Measurements from ENCODE around the gene IGLL5.

The IGLL5 gene

DNA sequence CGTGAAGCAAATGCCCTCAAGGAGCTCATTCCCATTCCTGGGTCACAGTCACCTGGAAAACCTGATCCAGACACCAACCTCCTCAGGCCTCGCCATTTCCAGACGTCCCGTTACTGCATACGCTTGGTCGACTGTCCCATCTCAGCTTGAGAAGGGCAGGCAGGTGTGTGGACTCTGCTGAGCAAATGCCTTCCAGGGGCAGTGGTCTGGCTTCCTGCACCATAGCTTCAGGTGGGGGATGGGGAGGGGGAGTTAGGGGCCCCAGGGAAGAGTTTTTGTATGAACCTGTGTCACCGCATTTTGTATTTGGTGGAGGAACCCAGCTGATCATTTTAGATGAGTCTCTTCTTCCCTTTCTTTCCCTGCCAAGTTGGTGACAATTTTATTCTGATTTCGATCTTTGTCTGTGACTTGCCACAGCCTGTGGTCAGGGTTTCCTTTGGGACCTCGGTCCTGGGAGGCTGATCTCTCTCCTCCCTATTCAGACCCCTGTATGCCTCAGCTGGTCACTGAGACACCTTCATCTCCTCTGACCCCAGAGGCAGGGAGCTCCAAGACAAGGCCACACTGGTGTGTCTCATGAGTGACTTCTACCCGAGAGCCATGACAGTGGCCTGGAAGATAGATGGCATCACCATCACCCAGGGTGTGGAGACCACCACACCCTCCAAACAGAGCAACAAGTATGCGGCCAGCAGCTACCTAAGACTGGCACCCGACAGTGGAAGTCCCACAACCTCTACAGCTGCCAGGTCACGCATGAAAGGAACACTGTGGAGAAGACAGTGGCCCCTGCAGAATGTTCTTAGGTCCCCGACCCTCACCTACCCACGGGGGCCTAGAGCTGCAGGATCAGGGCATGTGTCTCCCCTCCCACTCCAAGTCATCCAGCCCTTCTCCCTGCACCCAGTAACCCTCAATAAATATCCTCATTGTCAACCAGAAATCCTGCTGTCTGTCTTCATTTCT is 22.9 kb downstream of the IGLL5 start:
- no peak for DNase-seq (ENCODE audit: extremely low spot score)
- POLR2A ChIA-PET, result no interaction called here

DNA sequence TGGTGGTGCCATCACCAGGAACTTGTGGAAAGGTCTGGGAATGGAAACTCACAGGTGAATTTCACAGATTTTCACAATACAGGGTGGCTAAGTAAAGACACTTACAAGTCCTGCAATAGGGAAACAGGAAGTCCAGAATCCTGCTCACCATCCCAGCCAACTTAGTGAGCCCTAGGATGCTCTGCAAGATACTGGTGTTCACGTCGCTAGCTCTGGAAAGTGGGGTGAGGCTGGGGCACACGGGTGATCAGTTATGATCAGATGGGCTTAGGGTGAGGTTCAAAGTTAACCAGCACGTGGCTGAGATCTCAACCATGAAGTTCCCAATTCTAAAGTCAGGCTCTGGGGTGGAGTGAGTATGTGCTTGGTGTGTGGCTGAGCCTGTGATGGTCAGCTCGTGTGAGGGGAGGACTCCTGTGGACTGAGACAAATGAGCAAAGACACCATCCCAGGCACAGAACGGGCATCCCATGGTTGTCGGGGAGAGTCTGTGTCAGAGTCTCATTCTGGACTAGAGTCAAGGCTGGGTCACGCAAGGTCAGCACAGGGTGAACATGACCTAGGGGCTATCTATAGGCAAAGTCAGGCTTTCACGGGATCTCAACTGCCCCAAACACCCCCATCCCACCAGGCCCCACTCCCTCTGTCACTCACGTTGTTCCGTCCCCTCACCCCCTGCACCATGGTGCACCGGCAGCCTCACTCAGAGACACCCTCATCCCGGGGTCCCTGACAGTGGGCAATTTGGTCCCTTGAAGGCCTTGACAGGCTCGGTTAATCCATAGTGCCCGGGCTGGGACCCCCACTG is 23.9 kb downstream of the IGLL5 start:
- TF ChIP-seq ZNF384 (IDR thresholded peaks at IDR 0.05), result no peak
- no peak for TF ChIP-seq ELF4 (IDR thresholded peaks at IDR 0.05)
- TF ChIP-seq FOXK2 (IDR thresholded peaks at IDR 0.05), result no peak
- TF ChIP-seq BHLHE40 (IDR thresholded peaks at IDR 0.05; ENCODE audit: borderline replicate concordance), result no peak
- no peak for TF ChIP-seq HDGF (IDR thresholded peaks at IDR 0.05; ENCODE audit: borderline replicate concordance)
- no peak for TF ChIP-seq LEF1 (IDR thresholded peaks at IDR 0.05; ENCODE audit: borderline replicate concordance)
- no peak for TF ChIP-seq TARDBP (IDR thresholded peaks at IDR 0.05)
- TF ChIP-seq ARNT (IDR thresholded peaks at IDR 0.05), result no peak
- TF ChIP-seq FOXM1 (IDR thresholded peaks at IDR 0.05; ENCODE audit: borderline replicate concordance), result no peak
- no peak for TF ChIP-seq L3MBTL2 (conservative IDR thresholded peaks at IDR 0.05)
- TF ChIP-seq CTBP1 (IDR thresholded peaks at IDR 0.05; ENCODE audit: borderline replicate concordance), result no peak
- TF ChIP-seq, protein P1, sequence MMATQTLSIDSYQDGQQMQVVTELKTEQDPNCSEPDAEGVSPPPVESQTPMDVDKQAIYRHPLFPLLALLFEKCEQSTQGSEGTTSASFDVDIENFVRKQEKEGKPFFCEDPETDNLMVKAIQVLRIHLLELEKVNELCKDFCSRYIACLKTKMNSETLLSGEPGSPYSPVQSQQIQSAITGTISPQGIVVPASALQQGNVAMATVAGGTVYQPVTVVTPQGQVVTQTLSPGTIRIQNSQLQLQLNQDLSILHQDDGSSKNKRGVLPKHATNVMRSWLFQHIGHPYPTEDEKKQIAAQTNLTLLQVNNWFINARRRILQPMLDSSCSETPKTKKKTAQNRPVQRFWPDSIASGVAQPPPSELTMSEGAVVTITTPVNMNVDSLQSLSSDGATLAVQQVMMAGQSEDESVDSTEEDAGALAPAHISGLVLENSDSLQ (IDR thresholded peaks at IDR 0.05), result no peak
- no peak for TF ChIP-seq SP1 (IDR thresholded peaks at IDR 0.05)
- TF ChIP-seq NFRKB (IDR thresholded peaks at IDR 0.05), result no peak
- no peak for TF ChIP-seq FOXA1 (IDR thresholded peaks at IDR 0.05)
- ChIA-PET POLR2A (no interaction called here), CTCF (no interaction called here)
- DNase-seq (ENCODE audit: extremely low spot score), result no peak

More for the DNA sequence above, 22.9 kb downstream of the IGLL5 start:
- CTCF ChIA-PET, result no interaction called here
- no peak for TF ChIP-seq TARDBP (IDR thresholded peaks at IDR 0.05)

DNA sequence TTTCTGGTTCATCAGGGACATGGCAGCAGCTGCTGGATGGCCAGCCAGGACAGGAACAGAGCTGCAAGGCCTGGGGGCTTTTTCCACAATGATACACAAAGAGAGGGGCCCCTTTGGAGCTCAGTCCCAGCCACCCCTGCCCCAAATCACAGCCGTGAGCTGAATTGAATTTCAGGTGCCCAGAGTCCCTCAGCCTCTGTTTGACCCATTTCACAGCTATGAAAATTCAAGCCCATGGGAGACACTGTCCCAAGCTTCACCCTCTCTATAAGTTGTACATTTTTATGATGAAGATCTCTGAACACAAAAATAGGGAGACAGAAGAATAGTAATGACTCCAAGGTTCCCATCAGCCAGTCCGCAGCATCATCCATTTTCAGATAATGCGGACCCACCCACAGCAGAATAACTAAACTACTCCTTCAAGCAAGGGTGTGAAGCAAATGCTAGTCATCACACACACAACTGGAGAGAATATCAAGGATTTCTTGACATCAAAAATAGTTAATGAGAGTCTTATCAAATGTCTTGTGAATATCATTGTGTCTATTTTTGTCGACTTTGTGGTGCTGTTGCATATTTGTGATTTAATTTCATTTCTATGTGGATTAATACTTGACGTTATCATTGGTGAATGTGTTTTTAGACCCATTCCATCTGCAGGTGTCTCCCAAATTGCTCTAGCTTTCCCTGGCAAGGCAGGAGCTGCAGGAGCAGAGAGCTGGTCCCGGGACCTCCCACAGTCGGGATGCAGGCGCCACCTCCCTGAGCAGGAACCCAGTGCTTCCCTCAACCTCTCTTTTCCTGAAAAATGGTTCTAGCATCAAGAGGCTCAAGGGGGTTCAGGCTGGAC is 24.7 kb downstream of the IGLL5 start:
- CTCF ChIA-PET, result no interaction called here
- POLR2A ChIA-PET, result no interaction called here
- TF ChIP-seq, protein P1 (IDR thresholded peaks at IDR 0.05), result no peak
- no peak for TF ChIP-seq FOXK2 (IDR thresholded peaks at IDR 0.05)
- TF ChIP-seq TARDBP (IDR thresholded peaks at IDR 0.05), result no peak
- TF ChIP-seq FOXM1 (IDR thresholded peaks at IDR 0.05; ENCODE audit: borderline replicate concordance), result no peak
- TF ChIP-seq ELF4 (IDR thresholded peaks at IDR 0.05), result no peak
- DNase-seq (ENCODE audit: extremely low spot score), result no peak

DNA sequence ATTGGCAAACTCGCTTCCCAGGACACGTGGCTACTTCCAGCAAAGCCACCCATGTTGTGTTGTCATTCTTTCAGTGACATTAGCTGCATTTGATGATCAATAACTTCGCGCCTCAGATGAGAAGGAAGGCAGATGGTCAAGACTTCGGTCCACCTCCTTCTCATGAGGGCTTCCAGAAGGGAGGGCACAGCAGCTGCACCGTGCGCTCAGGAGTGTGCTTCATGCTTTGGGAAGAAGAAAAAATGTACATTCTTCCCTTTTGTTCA is 25.3 kb downstream of the IGLL5 start:
- TF ChIP-seq CTBP1 (IDR thresholded peaks at IDR 0.05; ENCODE audit: borderline replicate concordance) (no peak), SP1 (IDR thresholded peaks at IDR 0.05) (no peak), FOXM1 (IDR thresholded peaks at IDR 0.05; ENCODE audit: borderline replicate concordance) (no peak), TARDBP (IDR thresholded peaks at IDR 0.05) (no peak), NFRKB (IDR thresholded peaks at IDR 0.05) (no peak), LEF1 (IDR thresholded peaks at IDR 0.05; ENCODE audit: borderline replicate concordance) (no peak), ELF4 (IDR thresholded peaks at IDR 0.05) (no peak), L3MBTL2 (conservative IDR thresholded peaks at IDR 0.05) (no peak), ZNF384 (IDR thresholded peaks at IDR 0.05) (no peak), ARNT (IDR thresholded peaks at IDR 0.05) (no peak), FOXK2 (IDR thresholded peaks at IDR 0.05) (no peak), SUZ12 (IDR thresholded peaks at IDR 0.05) (no peak), HDGF (IDR thresholded peaks at IDR 0.05; ENCODE audit: borderline replicate concordance) (no peak)
- TF ChIP-seq, protein P1 (IDR thresholded peaks at IDR 0.05), result no peak
- POLR2A ChIA-PET, result no interaction called here
- DNase-seq (ENCODE audit: extremely low spot score), result no peak
- CTCF ChIA-PET, result no interaction called here

DNA sequence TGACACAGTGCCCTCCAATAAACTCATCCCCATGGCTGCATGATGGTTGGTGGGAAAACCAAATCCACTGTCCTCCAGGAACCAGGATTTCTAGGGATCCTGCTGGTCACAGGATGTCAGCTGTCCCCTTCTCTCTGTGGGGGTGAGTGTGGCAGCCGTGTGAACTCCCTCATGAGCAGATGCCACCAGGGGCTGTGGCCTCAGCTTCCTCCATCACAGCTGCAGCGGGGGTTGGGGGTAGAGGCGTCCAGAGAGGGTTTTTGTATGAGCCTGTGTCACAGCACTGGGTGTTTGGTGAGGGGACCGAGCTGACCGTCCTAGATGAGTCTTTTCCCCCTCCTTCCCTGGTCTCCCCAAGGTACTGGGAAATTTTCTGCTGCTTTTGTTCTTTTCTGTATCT is 26.4 kb downstream of the IGLL5 start:
- ChIA-PET POLR2A (no interaction called here), CTCF (no interaction called here)
- TF ChIP-seq LEF1 (IDR thresholded peaks at IDR 0.05; ENCODE audit: borderline replicate concordance) (no peak), NFRKB (IDR thresholded peaks at IDR 0.05) (no peak), SP1 (IDR thresholded peaks at IDR 0.05) (no peak), FOXM1 (IDR thresholded peaks at IDR 0.05; ENCODE audit: borderline replicate concordance) (no peak), ELF4 (IDR thresholded peaks at IDR 0.05) (no peak), SUZ12 (IDR thresholded peaks at IDR 0.05) (no peak), L3MBTL2 (conservative IDR thresholded peaks at IDR 0.05) (no peak), HDGF (IDR thresholded peaks at IDR 0.05; ENCODE audit: borderline replicate concordance) (no peak), ZNF384 (IDR thresholded peaks at IDR 0.05) (no peak), FOXK2 (IDR thresholded peaks at IDR 0.05) (no peak), CTBP1 (IDR thresholded peaks at IDR 0.05; ENCODE audit: borderline replicate concordance) (no peak), FOXA1 (IDR thresholded peaks at IDR 0.05) (no peak), TARDBP (IDR thresholded peaks at IDR 0.05) (no peak), BHLHE40 (IDR thresholded peaks at IDR 0.05; ENCODE audit: borderline replicate concordance) (no peak), ARNT (IDR thresholded peaks at IDR 0.05) (no peak)
- TF ChIP-seq, protein P1 (IDR thresholded peaks at IDR 0.05), result no peak
- DNase-seq (ENCODE audit: extremely low spot score), result no peak

Data from HEK293T (cell line).